Thyroid gland (tissue), 4 donors: ENCODE results near the gene TIMM29. TPM values are rescaled to one million over a fixed set of nuclear protein-coding genes. Genes with fewer than 3 reads are reported as not detected.

Experiments used
- DNase-seq, 2 donors: peaks; one replicate each; pipeline ENCODE4 v3.0.0-alpha.2; 2019
- H3K27ac ChIP-seq, 3 donors: fragments of 200-600 bp; sonication (generic); 1 replicate in 2 of 3; 2 replicates in 1 of 3; pipeline ENCODE4 v1.5.1; 2016 to 2019; ENCODE audit warnings: mild to moderate bottlenecking in 1 of 3, moderate library complexity in 1 of 3
- H3K27me3 ChIP-seq: fragments of 200-600 bp; sonication (generic); one replicate; pipeline ENCODE4 v1.5.1; 2019
- H3K36me3 ChIP-seq, 2 donors: fragments of 200-600 bp; sonication (generic); one replicate each; pipeline ENCODE4 v1.5.1; 2016 to 2019
- H3K4me1 ChIP-seq, 2 donors: fragments of 200-600 bp; sonication (generic); one replicate each; pipeline ENCODE4 v1.5.1; 2017 to 2019
- H3K4me3 ChIP-seq, 3 donors: fragments of 200-600 bp; sonication (generic); replicated peaks in 1 of 3; 1 replicate in 2 of 3; 2 replicates in 1 of 3; pipeline ENCODE4 v1.5.1; 2016; ENCODE audit warnings: mild to moderate bottlenecking in 1 of 3
- H3K9me3 ChIP-seq: fragments of 200-600 bp; sonication (generic); one replicate; pipeline ENCODE4 v1.5.1; 2017
- POLR2A ChIP-seq, 2 donors: fragments of 450-650 bp; IDR thresholded peaks; one replicate each; pipeline ENCODE4 v1.6.1; 2017; ENCODE audit warnings: antibody characterized with exemption in 2 of 2, mild to moderate bottlenecking in 2 of 2, moderate library complexity in 1 of 2
- WGBS, 2 donors: methylation state at CpG; one replicate each; pipeline ENCODE4 v1.1.5; 2017; 5-methylcytosine and 5-hydroxymethylcytosine counted together
- intact Hi-C: fragments of 100-400 bp; cut with DNase I; formaldehyde crosslinking; loops from one replicate; pipeline ENCODE4 v1.15.1; 2023
- total RNA-seq, 4 donors: library from RNA; depleted of rRNA; stranded (reverse); fragments of >200 nt; gene quantifications; one replicate each; pipeline ENCODE4 v1.2.3, GENCODE V29; 2016
- TF ChIP-seq, protein P1 (sequence below), 6 experiments: fragments of 200-600 bp in 3 of 6; fragments of 450-650 bp in 3 of 6; sonication (generic) in 3 of 6; IDR thresholded peaks; one replicate each; pipeline ENCODE4 v1.5.1; 2016 to 2019; ENCODE audit warnings: antibody characterized with exemption in 6 of 6, mild to moderate bottlenecking in 2 of 6, inconsistent platforms in 1 of 6, moderate library complexity in 1 of 6

Gene TIMM29
- total RNA-seq, 4 donors from 2014 or later: 19.6 to 39.5 (median 33.4) TPM

DNA sequence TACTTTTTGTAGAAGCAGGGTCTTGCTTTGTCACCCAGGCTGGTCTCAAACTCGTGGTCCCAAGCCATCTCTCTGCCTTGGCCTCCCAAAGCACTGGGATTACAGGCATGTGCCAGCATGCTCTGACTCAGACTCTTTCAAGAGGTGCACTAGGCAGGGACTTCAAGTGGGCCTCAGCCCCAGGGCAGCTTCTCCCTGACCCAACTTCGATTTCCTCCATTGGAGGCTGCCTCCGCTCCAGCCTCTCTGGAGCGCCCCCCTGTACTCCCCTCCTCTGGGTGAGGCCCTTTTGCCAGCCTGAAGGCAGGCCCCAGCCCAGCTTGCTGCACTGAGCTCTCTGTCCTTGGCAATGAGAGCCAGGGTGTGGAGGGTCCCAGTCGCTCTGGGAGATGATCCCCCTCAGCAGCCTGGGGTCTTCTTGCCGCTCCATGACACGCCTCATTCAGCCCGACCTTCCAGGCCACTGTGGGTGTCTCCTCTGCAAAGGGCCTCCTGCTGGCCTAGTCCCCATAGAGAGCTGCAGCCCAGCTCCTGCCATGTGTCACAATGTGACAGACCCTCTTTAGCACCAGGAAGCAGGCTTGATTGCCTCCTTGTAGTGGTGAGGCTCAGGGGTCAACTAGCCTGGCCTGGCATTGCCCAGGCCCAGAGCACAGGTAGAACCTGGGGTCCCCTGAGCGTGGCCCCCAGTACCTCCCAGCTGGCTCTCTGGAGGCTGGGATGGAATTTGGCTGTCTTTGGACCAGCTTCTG is 40.8 kb upstream of the TIMM29 start:
- TF ChIP-seq, protein P1, sequence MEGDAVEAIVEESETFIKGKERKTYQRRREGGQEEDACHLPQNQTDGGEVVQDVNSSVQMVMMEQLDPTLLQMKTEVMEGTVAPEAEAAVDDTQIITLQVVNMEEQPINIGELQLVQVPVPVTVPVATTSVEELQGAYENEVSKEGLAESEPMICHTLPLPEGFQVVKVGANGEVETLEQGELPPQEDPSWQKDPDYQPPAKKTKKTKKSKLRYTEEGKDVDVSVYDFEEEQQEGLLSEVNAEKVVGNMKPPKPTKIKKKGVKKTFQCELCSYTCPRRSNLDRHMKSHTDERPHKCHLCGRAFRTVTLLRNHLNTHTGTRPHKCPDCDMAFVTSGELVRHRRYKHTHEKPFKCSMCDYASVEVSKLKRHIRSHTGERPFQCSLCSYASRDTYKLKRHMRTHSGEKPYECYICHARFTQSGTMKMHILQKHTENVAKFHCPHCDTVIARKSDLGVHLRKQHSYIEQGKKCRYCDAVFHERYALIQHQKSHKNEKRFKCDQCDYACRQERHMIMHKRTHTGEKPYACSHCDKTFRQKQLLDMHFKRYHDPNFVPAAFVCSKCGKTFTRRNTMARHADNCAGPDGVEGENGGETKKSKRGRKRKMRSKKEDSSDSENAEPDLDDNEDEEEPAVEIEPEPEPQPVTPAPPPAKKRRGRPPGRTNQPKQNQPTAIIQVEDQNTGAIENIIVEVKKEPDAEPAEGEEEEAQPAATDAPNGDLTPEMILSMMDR (IDR thresholded peaks at IDR 0.05): no peak
- TF ChIP-seq POLR2A (IDR thresholded peaks at IDR 0.05): no peak
- no peak overlapping the region for H3K4me3 ChIP-seq
- 83 to 88% methylated on average over 6 to 7 of the region's 9 CpGs for WGBS, 2 donors
- no peak for DNase-seq
- intact Hi-C loops: no loop called here
- no peaks in the 10 kb centered on the region for H3K4me1 ChIP-seq
- H3K9me3 ChIP-seq: no peaks in the 10 kb centered on the region
- H3K27ac ChIP-seq: no peak overlapping the region
- no peaks in the 10 kb centered on the region for H3K36me3 ChIP-seq
- H3K27me3 ChIP-seq: no peaks in the 10 kb centered on the region

DNA sequence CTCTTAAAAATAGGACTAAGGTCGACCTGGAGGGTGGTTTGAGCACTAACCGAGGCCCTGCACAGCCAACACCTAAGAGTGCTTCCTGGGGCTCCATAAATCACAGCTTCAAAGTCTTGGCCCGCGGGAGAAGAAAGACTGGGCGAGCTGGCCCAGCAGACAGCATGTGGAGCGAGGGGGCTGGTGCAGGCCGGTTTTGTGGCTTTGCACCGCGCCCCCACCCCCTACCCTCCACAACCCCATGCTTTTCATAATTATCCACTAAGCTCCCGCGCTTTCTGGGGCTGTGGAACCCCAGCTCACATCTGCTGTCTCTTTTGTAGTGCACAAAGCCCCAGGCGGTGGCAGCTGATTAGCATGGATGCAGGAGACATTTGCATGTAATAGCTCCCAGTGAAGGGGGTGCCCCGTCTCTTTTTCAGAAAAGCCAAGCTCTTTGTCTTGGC is 40.2 kb upstream of the TIMM29 start:
- WGBS, 2 donors: 64 to 72% methylated on average over 12 to 13 of the region's 13 CpGs
- H3K9me3 ChIP-seq: no peaks in the 10 kb centered on the region
- intact Hi-C loops: no loop called here
- H3K4me1 ChIP-seq: no peaks in the 10 kb centered on the region
- H3K36me3 ChIP-seq: no peaks in the 10 kb centered on the region
- DNase-seq: no peak
- TF ChIP-seq, protein P1 (IDR thresholded peaks at IDR 0.05): no peak
- no peaks in the 10 kb centered on the region for H3K27me3 ChIP-seq
- no peak overlapping the region for H3K4me3 ChIP-seq
- H3K27ac ChIP-seq: no peak overlapping the region

DNA sequence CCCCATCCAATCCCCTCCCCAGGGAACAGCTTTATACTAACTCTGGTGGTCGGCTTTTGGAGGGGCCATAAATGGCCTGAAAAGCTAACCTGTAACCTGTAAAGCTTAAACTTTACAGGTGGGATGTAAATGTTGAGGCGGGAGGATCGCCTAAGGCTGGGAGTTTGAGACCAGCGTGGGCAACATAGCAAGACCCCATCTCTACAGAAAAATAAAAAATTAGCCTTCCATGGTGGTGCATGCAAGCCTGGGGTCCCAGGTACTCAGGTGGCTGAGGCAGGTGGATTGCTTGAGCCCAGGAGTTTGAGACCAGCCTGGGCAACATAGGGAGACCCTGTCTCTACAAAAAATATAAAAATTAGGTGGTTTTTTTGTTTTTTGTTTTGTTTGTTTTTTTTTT is 38.7 kb upstream of the TIMM29 start:
- TF ChIP-seq POLR2A (IDR thresholded peaks at IDR 0.05): no peak
- TF ChIP-seq, protein P1 (IDR thresholded peaks at IDR 0.05): no peak
- no peak overlapping the region for H3K27ac ChIP-seq
- DNase-seq: no peak
- no peak overlapping the region for H3K4me3 ChIP-seq
- intact Hi-C loops: no loop called here
- H3K4me1 ChIP-seq: no peaks in the 10 kb centered on the region
- no peaks in the 10 kb centered on the region for H3K36me3 ChIP-seq
- no peaks in the 10 kb centered on the region for H3K9me3 ChIP-seq
- 87 to 100% methylated on average over 4 of the region's 4 CpGs for WGBS, 2 donors
- H3K27me3 ChIP-seq: no peaks in the 10 kb centered on the region

DNA sequence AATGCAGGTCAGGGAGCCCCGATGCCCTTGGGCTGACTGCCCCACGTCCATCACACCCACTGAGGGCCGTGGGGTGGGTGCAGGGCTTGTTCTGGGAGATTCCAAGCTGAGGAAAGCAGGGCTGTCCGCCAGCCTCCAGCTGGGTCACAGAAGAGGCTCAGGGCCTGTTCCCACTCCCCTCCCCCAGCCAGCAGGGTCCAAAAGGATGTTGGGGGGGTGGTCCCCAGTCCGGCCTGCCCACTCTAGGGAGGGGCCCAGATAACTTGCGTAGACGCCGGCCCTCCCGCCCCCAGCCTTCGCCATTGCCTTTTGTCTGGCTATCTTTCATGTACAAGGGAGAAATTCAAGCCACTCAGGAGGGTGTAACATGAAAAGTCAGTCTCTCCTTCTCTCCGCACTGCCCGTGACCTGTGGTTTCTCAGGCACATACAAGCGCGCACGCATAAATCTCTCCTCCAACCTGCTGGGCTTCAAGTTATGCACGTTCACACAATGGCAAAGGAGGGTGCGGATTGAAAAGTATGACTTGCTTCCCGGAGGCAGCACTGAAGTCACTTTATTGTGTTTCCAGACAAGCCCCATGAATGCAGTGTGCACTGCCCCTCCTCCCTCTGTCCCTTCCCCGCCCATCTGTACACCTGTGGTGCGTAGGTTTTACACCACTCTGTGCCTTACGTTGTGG is 37.1 kb upstream of the TIMM29 start:
- WGBS, 2 donors: 79 to 83% methylated on average over 17 to 19 of the region's 21 CpGs
- TF ChIP-seq POLR2A (IDR thresholded peaks at IDR 0.05): no peak
- TF ChIP-seq, protein P1 (IDR thresholded peaks at IDR 0.05): no peak
- Histone ChIP-seq H3K27ac (no peak overlapping the region), H3K9me3 (no peaks in the 10 kb centered on the region), H3K4me1 (no peaks in the 10 kb centered on the region), H3K27me3 (no peaks in the 10 kb centered on the region), H3K4me3 (no peak overlapping the region), H3K36me3 (no peaks in the 10 kb centered on the region)
- DNase-seq: no peak
- intact Hi-C loops: no loop called here

DNA sequence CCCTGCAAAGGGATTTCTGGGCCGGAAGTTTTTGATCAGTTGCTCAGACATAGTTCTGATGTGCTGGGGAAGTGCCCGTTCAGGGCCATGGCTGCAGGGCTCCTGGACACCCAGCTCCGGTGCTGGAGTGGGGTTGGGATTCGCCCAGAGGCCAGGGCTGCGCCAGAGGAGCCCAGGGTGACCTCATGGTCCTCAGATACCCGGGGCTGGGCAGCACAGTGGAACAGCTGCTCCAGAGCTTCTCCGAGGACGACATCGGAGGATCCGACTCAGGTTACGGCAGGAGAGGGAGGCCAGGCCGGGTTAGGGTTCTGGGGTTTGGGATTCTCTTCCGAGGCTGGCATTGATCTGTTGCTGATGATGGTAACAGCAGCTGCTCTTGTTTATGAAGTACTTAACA is 36.4 kb upstream of the TIMM29 start:
- Histone ChIP-seq H3K4me3 (no peak overlapping the region), H3K27ac (no peak overlapping the region), H3K36me3 (no peaks in the 10 kb centered on the region), H3K4me1 (peaks cover 0 to 3% of the 10 kb centered on the region in 2 donors), H3K27me3 (no peaks in the 10 kb centered on the region), H3K9me3 (no peaks in the 10 kb centered on the region)
- intact Hi-C loops: no loop called here
- no peak for TF ChIP-seq POLR2A (IDR thresholded peaks at IDR 0.05)
- TF ChIP-seq, protein P1 (IDR thresholded peaks at IDR 0.05): no peak
- WGBS, 2 donors: 92 to 94% methylated on average over 5 to 13 of the region's 13 CpGs
- DNase-seq: no peak
